B cell (primary cell): ENCODE measurements around the gene STAG2. TPM values are rescaled to one million over a fixed set of nuclear protein-coding genes. Genes with fewer than 3 reads are reported as not detected.

Experiments used
- ATAC-seq: fragments of 200-7000 bp; cut with Tn5 transposase; one replicate; pipeline ENCODE4 v1.10.0; 2021; ENCODE audit warnings: low read depth, mild to moderate bottlenecking, moderate number of reproducible peaks, moderate library complexity
- CTCF ChIA-PET: fragments of 350-600 bp; sonication (Branson Sonifier 250); formaldehyde crosslinking; loops from one replicate; lab custom pipeline; 2021; ENCODE audit warnings: antibody characterized with exemption, inconsistent platforms; lab: Charles Lee
- POLR2A ChIA-PET: fragments of 350-600 bp; sonication (Branson Sonifier 250); formaldehyde crosslinking; loops from one replicate; lab custom pipeline; 2021; ENCODE audit warnings: antibody characterized with exemption; lab: Charles Lee
- DNase-seq: peaks from one replicate; pipeline ENCODE4 v3.0.0; 2013
- H2AFZ ChIP-seq: 2 replicates; pipeline ENCODE4 v1.6.1; 2012; ENCODE audit warnings: mild to moderate bottlenecking, low read depth, low read length; ENCODE audit not compliant: insufficient read depth, poor library complexity, severe bottlenecking
- H3K27ac ChIP-seq, 2 donors: 1 replicate in 1 of 2; 2 replicates in 1 of 2; pipeline ENCODE4 v1.5.1; 2012 to 2013; ENCODE audit warnings: low read length in 2 of 2, mild to moderate bottlenecking in 2 of 2, moderate library complexity in 1 of 2
- H3K27me3 ChIP-seq, 4 experiments: fragments of 200-600 bp in 1 of 4; sonication (generic) in 1 of 4; replicated peaks in 1 of 4; 1 replicate in 2 of 4; 2 replicates in 2 of 4; pipeline versions ENCODE4 v1.6.1 to v1.7.0; 2013 to 2016; ENCODE audit warnings: low read length in 3 of 4, mild to moderate bottlenecking in 2 of 4, mixed read lengths in 1 of 4, moderate library complexity in 1 of 4; ENCODE audit not compliant: insufficient read depth in 4 of 4, control insufficient read depth in 3 of 4; ENCODE audit errors: control extremely low read depth in 1 of 4
- H3K36me3 ChIP-seq, 2 experiments: replicated peaks in 1 of 2; 1 replicate in 1 of 2; 2 replicates in 1 of 2; pipeline versions ENCODE4 v1.6.1 to v1.7.1; 2013; ENCODE audit warnings: low read length in 1 of 2; ENCODE audit not compliant: insufficient read depth in 2 of 2, control insufficient read depth in 1 of 2; ENCODE audit errors: control extremely low read depth in 1 of 2, extremely low read depth in 1 of 2
- H3K4me1 ChIP-seq, 2 donors: fragments of 200-600 bp in 1 of 2; sonication (generic) in 1 of 2; 1 replicate in 1 of 2; 2 replicates in 1 of 2; pipeline versions ENCODE4 v1.5.1 to v1.6.1; 2013 to 2017; ENCODE audit warnings: low read length in 2 of 2; ENCODE audit not compliant: control insufficient read depth in 2 of 2, insufficient read depth in 2 of 2
- H3K4me2 ChIP-seq: replicated peaks from 2 replicates; pipeline ENCODE3; 2012; ENCODE audit warnings: mild to moderate bottlenecking, low read depth, low read length; ENCODE audit not compliant: poor library complexity, severe bottlenecking
- H3K4me3 ChIP-seq, 5 experiments: fragments of 200-600 bp in 1 of 5; sonication (generic) in 1 of 5; 1 replicate in 3 of 5; 2 replicates in 2 of 5; pipeline versions ENCODE4 v1.5.1 to v1.7.0; 2011 to 2016; ENCODE audit warnings: low read length in 4 of 5, mild to moderate bottlenecking in 4 of 5, low read depth in 2 of 5, control low read depth in 1 of 5, moderate library complexity in 1 of 5; ENCODE audit not compliant: insufficient read depth in 1 of 5; ENCODE audit errors: control extremely low read depth in 1 of 5, extremely low read depth in 1 of 5
- H3K79me2 ChIP-seq: fragments of 200-600 bp; sonication (generic); one replicate; pipeline ENCODE4 v1.6.0; 2016; ENCODE audit warnings: low read length; ENCODE audit not compliant: control insufficient read depth, insufficient read depth
- H3K9ac ChIP-seq: fragments of 200-600 bp; sonication (generic); 2 replicates; pipeline ENCODE4 v1.6.1; 2017; ENCODE audit warnings: mild to moderate bottlenecking, low read length, moderate library complexity
- H3K9me3 ChIP-seq, 3 donors: one replicate each; pipeline versions ENCODE4 v1.6.1 to v1.7.1; 2013; ENCODE audit warnings: low read length in 2 of 3; ENCODE audit not compliant: control insufficient read depth in 2 of 3, insufficient read depth in 1 of 3; ENCODE audit errors: control extremely low read depth in 1 of 3
- H4K20me1 ChIP-seq: 2 replicates; pipeline ENCODE4 v1.6.0; 2012; ENCODE audit warnings: mild to moderate bottlenecking, low read length; ENCODE audit not compliant: insufficient read depth, control insufficient read depth, poor library complexity, severe bottlenecking
- H3K27ac Mint-ChIP-seq: one replicate; pipeline ENCODE4 v1.8.0; 2021; ENCODE audit warnings: mixed read lengths
- H3K27me3 Mint-ChIP-seq: one replicate; pipeline ENCODE4 v1.8.0; 2021; ENCODE audit warnings: mixed read lengths
- H3K4me1 Mint-ChIP-seq: one replicate; pipeline ENCODE4 v1.8.0; 2021; ENCODE audit warnings: mixed read lengths
- H3K4me3 Mint-ChIP-seq: one replicate; pipeline ENCODE4 v1.8.0; 2021; ENCODE audit warnings: mixed read lengths
- H3K9me3 Mint-ChIP-seq: one replicate; pipeline ENCODE4 v1.8.0; 2022; ENCODE audit warnings: mixed read lengths; ENCODE audit not compliant: insufficient read depth
- CTCF ChIP-seq: fragments of 200-600 bp; IDR thresholded peaks from one replicate; pipeline ENCODE4 v1.8.0; 2022; ENCODE audit warnings: antibody characterized with exemption, mild to moderate bottlenecking
- EZH2 ChIP-seq: IDR thresholded peaks from 2 replicates; pipeline ENCODE4 v1.6.1; 2012; ENCODE audit warnings: borderline replicate concordance, low read depth, mild to moderate bottlenecking, moderate library complexity, low read length; ENCODE audit not compliant: insufficient read depth, poor library complexity, severe bottlenecking
- WGBS: methylation state at CpG from one replicate; pipeline ENCODE4 v1.1.5; 2013; ENCODE audit warnings: missing lambda C conversion rate; ENCODE audit not compliant: insufficient coverage; 5-methylcytosine and 5-hydroxymethylcytosine counted together
- intact Hi-C: fragments of 100-400 bp; cut with micrococcal nuclease; formaldehyde crosslinking; loops from one replicate; pipeline ENCODE4 v1.10.0; 2022
- polyA plus RNA-seq: library from polyadenylated mRNA; depleted of rRNA; stranded (reverse); fragments of >200 nt; gene quantifications from 2 replicates; pipeline ENCODE4 v1.2.3, GENCODE V29; 2012
- total RNA-seq, 2 donors: library from RNA; stranded (reverse); fragments of 120-200 nt in 1 of 2; gene quantifications; 1 replicate in 1 of 2; 2 replicates in 1 of 2; pipeline versions ENCODE4 v1.2.3 to v1.2.4, GENCODE V29; 2013 to 2022

Gene STAG2
- total and polyA plus RNA-seq, 2 donors (not counting 1 experiment from before 2014, with no cell fraction given), result 15.3 to 117 TPM

- Histone ChIP-seq H4K20me1 (no peaks in the 10 kb centered on the region), H3K9me3 (no peaks in the 10 kb centered on the region), H3K4me2 (peak overlapping the region; percentile 78), H3K27me3 (no peaks in the 10 kb centered on the region), H3K79me2 (peaks cover 53% of the 10 kb centered on the region), H3K4me1 (peaks cover 7 to 14% of the 10 kb centered on the region in 2 donors), H3K27ac (peak overlapping the region; percentile 94 to 100), H2AFZ (peak overlapping the region; percentile 66), H3K4me3 (peak overlapping the region; percentile 67 to 93 (median 82)), H3K36me3 (no peaks in the 10 kb centered on the region), H3K9ac (peak overlapping the region; percentile 96)
- DNase-seq (no peak), ATAC-seq (no peak)
- intact Hi-C loops, result loop anchor here (1.0 to 5.0 kb wide), 5 partner anchors 57 to 229 kb away; partner anchors contain the start of gene THOC2
- TF ChIP-seq EZH2, result no peak
- no peak for TF ChIP-seq CTCF
- Mint-ChIP-seq H3K27ac (peak overlapping the region; percentile 94), H3K4me1 (peaks cover 23% of the 10 kb centered on the region), H3K4me3 (peak overlapping the region; percentile 88), H3K27me3 (no peaks in the 10 kb centered on the region), H3K9me3 (no peaks in the 10 kb centered on the region)
- no CpG with 5 or more reads among the region's 13 CpGs for WGBS
- POLR2A ChIA-PET, result interaction anchor here (0.6 to 1.7 kb wide), 5 partner anchors 56 to 221 kb away, joined by 3 to 5 read pairs (median 4); no protein-coding TSS in a partner anchor
- CTCF ChIA-PET, result interaction anchor here (0.6 to 3.3 kb wide), 3 partner anchors 57 to 127 kb away, joined by 4 to 18 read pairs (median 15); no protein-coding TSS in a partner anchor
Measured at GRCh38 chrX:123960956-123961267, 594 bp upstream of the STAG2 start.

GRCh38 chrX:123962006-123962467, 531 bp downstream of the STAG2 start:
- Histone ChIP-seq H3K9me3 (no peaks in the 10 kb centered on the region), H3K4me2 (peak overlapping the region; percentile 78), H3K27ac (peak overlapping the region; percentile 94 to 100), H3K4me3 (peak overlapping the region; percentile 70 to 93 (median 82)), H3K79me2 (peaks cover 64% of the 10 kb centered on the region), H3K9ac (peak overlapping the region; percentile 96), H2AFZ (peak overlapping the region; percentile 66), H3K36me3 (no peaks in the 10 kb centered on the region), H3K27me3 (no peaks in the 10 kb centered on the region), H3K4me1 (peaks cover 7 to 14% of the 10 kb centered on the region in 2 donors), H4K20me1 (no peaks in the 10 kb centered on the region)
- DNase-seq (peak; percentile 61), ATAC-seq (no peak)
- TF ChIP-seq EZH2, result no peak
- no peak for TF ChIP-seq CTCF
- POLR2A ChIA-PET, result interaction anchor here (0.6 to 1.0 kb wide), 3 partner anchors 15 to 82 kb away, joined by 4 read pairs; no protein-coding TSS in a partner anchor
- intact Hi-C loops, result loop anchor here (2.0 to 5.0 kb wide), 4 partner anchors 15 to 230 kb away; partner anchors contain the start of gene THOC2
- WGBS, result no CpG with 5 or more reads among the region's 23 CpGs
- CTCF ChIA-PET, result no interaction called here
- Mint-ChIP-seq H3K9me3 (no peaks in the 10 kb centered on the region), H3K4me1 (peaks cover 30% of the 10 kb centered on the region), H3K27me3 (no peaks in the 10 kb centered on the region), H3K27ac (peak overlapping the region; percentile 94), H3K4me3 (peak overlapping the region; percentile 88)
